Psoas muscle (tissue), 8 donors: ENCODE results near the gene NMT1. TPM values are rescaled to one million over a fixed set of nuclear protein-coding genes. Genes with fewer than 3 reads are reported as not detected.

ENCODE experiments used
- ATAC-seq, 4 donors: fragments of 200-7000 bp; cut with Tn5 transposase; one replicate each; pipeline ENCODE4 v1.9.1; 2020; ENCODE audit warnings: moderate library complexity in 3 of 4, mild to moderate bottlenecking in 2 of 4
- DNase-seq, 2 donors: peaks; one replicate each; pipeline ENCODE4 v3.0.0-alpha.2; 2020
- H3K27ac ChIP-seq: fragments of 200-600 bp; one replicate; pipeline ENCODE4 v1.8.0; 2022
- H3K27me3 ChIP-seq, 3 donors: fragments of 200-600 bp in 1 of 3; one replicate each; pipeline versions ENCODE4 v1.6.1 to v1.8.0; 2013 to 2022; ENCODE audit warnings: low read length in 2 of 3, mild to moderate bottlenecking in 2 of 3, moderate library complexity in 1 of 3; ENCODE audit not compliant: insufficient read depth in 3 of 3
- H3K36me3 ChIP-seq, 2 donors: fragments of 200-600 bp in 1 of 2; one replicate each; pipeline versions ENCODE4 v1.6.1 to v1.8.0; 2013 to 2022; ENCODE audit warnings: low read depth in 1 of 2, mild to moderate bottlenecking in 1 of 2, moderate library complexity in 1 of 2; ENCODE audit not compliant: insufficient read depth in 1 of 2
- H3K4me1 ChIP-seq: fragments of 200-600 bp; one replicate; pipeline ENCODE4 v1.8.0; 2022
- H3K4me3 ChIP-seq: fragments of 200-600 bp; one replicate; pipeline ENCODE4 v1.8.0; 2022; ENCODE audit warnings: mild to moderate bottlenecking
- H3K9me3 ChIP-seq: fragments of 200-600 bp; one replicate; pipeline ENCODE4 v1.8.0; 2022
- WGBS, 3 donors: extraction: QIAGEN DNeasy Blood & Tissue Kit; methylation state at CpG; one replicate each; pipeline versions ENCODE4 v1.1.6 to v1.1.7; 2013; 5-methylcytosine and 5-hydroxymethylcytosine counted together
- intact Hi-C, 2 donors: fragments of 100-400 bp; cut with DNase I; formaldehyde crosslinking; loops; one replicate each; pipeline versions ENCODE4 v1.11.0 to v1.14.2; 2022
- polyA plus RNA-seq, 3 donors: library from polyadenylated mRNA; stranded (reverse); fragments of 200-250 nt; gene quantifications; one replicate each; pipeline ENCODE4 v1.2.3, GENCODE V29; 2013
- total RNA-seq, 4 donors: library from RNA; stranded (reverse); fragmentation: NEBNext Ultra II Directional in 2 of 4; extraction: Animal tissue kit (Norgen Biotek cat#: 25700) in 2 of 4; gene quantifications; one replicate each; pipeline versions ENCODE4 v1.2.1 to v1.2.4, GENCODE V29; 2021 to 2023
- TF ChIP-seq, protein P1 (sequence below): fragments of 200-600 bp; IDR thresholded peaks from one replicate; pipeline ENCODE4 v1.8.0; 2022; ENCODE audit warnings: antibody characterized with exemption
- donor health status: healthy with polysubstance abuse.
- donor health status: DM: no; HTN: no; CAD: no; lungs with moderate emphysema.
- donor health status: Bipolar disorder and iron deficiency.
- donor health status: healthy.
- donor health status: DM: yes; HTN: yes; CAD: no.
- donor health status: DM: no; HTN: no; CAD: no.
- donor health status: DM: no; HTN: no; CAD: no.
- donor health status: DM: yes; HTN: yes; CAD: no.

NMT1 gene
- total and polyA plus RNA-seq, 7 donors = 58.0 to 164 (median 79.7) TPM

DNA sequence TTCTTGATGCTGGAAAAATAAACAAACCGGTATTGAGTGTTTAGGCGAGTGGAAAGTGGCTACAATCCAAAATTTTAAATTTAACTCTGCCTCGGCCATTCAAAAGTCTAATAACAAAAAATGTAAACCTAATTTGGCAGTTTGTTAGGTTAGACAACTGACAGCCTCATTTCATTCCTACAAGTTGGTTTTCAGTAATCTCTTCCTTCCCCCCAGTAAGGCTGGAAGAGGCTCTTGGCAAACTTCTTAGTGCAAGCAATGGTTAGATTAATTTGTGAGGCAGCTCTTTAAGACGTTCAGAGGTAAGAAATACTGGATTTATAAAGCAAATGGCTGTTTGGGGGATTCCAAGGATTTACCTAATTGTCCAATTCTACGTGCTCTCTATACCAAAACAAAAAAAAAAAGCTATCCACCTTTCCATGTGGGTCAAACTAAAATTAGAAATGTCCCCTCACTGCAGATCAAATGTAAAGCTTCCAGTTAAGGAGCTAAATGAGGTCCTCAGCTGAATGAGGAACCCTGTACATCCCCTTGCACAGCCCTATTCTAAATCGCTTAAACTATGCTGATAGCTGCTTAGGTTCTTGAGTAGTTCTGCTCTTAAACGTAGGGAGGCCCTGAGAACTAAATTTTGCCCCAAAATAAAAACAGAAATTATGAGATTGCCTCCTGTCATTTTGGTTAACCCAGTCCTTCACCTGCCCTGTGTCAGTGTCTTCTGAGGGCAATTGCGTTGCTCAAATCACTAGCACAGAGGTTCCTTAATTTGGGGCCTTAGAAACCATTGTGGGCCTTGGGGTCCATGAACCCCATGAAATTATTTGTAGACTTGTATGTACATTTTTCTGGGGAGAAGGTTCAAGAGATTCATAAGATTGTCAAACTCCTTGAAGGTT lies 90.0 kb downstream of the NMT1 start:
- 14 to 17% (median 16%) methylated on average over 8 of the region's 8 CpGs for WGBS, 3 donors
- H3K4me1 ChIP-seq = peaks cover 30% of the 10 kb centered on the region

DNA sequence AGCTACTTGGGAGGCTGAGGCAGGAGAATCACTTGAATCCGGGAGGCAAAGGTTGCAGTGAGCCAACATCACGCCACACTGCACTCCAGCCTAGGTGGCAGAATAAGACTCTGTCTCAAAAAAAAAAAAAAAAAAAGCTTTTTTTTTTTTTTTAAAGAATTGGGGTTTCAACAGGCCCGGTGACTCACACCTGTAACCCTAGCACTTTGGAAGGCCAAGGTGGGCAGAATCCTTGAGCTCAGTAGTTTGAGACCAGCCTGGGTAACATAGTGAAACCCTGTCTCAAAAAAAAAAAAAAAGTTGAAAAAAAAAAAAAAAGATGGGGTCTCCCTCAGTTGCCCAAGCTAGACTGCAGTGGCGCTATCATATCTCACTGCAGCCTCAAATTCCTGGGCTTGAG lies 93.9 kb downstream of the NMT1 start:
- no peak for ATAC-seq
- no peaks in the 10 kb centered on the region for H3K27me3 ChIP-seq
- no peaks in the 10 kb centered on the region for H3K36me3 ChIP-seq
- H3K27ac ChIP-seq = peak overlapping the region; percentile 65
- 95 to 98% (median 95%) methylated on average over 4 of the region's 4 CpGs for WGBS, 3 donors
- intact Hi-C loops = no loop called here
- TF ChIP-seq, protein P1, sequence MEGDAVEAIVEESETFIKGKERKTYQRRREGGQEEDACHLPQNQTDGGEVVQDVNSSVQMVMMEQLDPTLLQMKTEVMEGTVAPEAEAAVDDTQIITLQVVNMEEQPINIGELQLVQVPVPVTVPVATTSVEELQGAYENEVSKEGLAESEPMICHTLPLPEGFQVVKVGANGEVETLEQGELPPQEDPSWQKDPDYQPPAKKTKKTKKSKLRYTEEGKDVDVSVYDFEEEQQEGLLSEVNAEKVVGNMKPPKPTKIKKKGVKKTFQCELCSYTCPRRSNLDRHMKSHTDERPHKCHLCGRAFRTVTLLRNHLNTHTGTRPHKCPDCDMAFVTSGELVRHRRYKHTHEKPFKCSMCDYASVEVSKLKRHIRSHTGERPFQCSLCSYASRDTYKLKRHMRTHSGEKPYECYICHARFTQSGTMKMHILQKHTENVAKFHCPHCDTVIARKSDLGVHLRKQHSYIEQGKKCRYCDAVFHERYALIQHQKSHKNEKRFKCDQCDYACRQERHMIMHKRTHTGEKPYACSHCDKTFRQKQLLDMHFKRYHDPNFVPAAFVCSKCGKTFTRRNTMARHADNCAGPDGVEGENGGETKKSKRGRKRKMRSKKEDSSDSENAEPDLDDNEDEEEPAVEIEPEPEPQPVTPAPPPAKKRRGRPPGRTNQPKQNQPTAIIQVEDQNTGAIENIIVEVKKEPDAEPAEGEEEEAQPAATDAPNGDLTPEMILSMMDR = no peak
- H3K9me3 ChIP-seq = no peaks in the 10 kb centered on the region
- H3K4me1 ChIP-seq = peaks cover 59% of the 10 kb centered on the region
- DNase-seq = no peak
- H3K4me3 ChIP-seq = no peak overlapping the region

More for the DNA sequence above, 90.0 kb downstream of the NMT1 start:
- peak overlapping the region; percentile 76 for H3K4me3 ChIP-seq
- H3K27me3 ChIP-seq = no peaks in the 10 kb centered on the region
- H3K36me3 ChIP-seq = no peaks in the 10 kb centered on the region
- DNase-seq = no peak
- intact Hi-C loops = loop anchor here (5.0 kb wide), 1 partner anchor 46 kb away; no protein-coding TSS in a partner anchor
- peak overlapping the region; percentile 88 for H3K27ac ChIP-seq
- no peaks in the 10 kb centered on the region for H3K9me3 ChIP-seq
- ATAC-seq = no peak
- TF ChIP-seq, protein P1 = no peak

DNA sequence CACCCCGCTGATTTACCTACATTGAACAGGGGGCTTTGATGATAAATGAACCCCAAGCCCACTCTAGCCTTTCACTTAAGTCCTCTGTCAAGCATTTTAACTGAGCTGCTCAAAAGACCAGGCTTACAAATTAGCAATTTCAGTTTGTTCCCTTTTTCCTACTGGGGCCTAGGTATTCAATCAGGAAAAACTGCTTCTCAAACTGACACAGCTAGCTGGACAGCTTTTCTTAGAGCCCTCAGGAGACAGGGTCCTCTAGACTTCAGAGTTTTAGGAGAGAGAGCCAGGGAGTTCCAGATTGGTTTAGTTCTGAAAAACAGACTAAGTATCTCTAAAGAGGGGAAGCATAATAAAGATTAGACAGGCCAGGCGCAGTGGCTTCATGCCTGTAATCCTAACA lies 94.4 kb downstream of the NMT1 start:
- 92 to 98% (median 98%) methylated on average over 2 of the region's 2 CpGs for WGBS, 3 donors
- H3K4me1 ChIP-seq = peaks cover 61% of the 10 kb centered on the region
- intact Hi-C loops = no loop called here
- H3K36me3 ChIP-seq = no peaks in the 10 kb centered on the region
- TF ChIP-seq, protein P1 = no peak
- no peaks in the 10 kb centered on the region for H3K9me3 ChIP-seq
- DNase-seq (no peak), ATAC-seq (no peak)
- H3K4me3 ChIP-seq = no peak overlapping the region
- H3K27ac ChIP-seq = peak overlapping the region; percentile 65
- no peaks in the 10 kb centered on the region for H3K27me3 ChIP-seq

DNA sequence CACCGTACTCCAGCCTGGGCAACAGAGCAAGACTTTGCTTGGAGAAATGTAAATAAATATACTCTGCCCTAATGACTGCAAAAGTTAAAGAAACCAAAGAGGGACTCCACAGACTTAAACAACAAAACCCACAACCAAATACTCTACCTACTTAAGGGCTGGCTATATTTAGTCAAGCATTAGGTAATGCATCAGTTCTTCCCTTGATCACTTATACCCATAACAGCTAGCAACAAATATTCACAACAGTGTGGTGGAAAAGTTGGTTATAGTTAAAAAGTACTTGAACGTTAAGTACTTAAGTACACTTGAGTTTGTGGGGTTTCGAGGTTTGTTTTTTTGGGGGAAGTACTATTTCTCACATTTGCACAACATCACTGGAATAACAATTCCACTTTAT lies 95.1 kb downstream of the NMT1 start:
- ATAC-seq = no peak
- Histone ChIP-seq H3K4me3 (no peak overlapping the region), H3K27me3 (no peaks in the 10 kb centered on the region), H3K4me1 (peaks cover 53% of the 10 kb centered on the region), H3K9me3 (no peaks in the 10 kb centered on the region), H3K36me3 (no peaks in the 10 kb centered on the region), H3K27ac (peak overlapping the region; percentile 65)
- DNase-seq = no peak
- whole genome bisulfite sequencing, 3 donors = 95% methylated on average over 3 of the region's 3 CpGs
- TF ChIP-seq, protein P1 = no peak
- intact Hi-C loops = no loop called here

Other genes with a start within 250 kb of the NMT1 start
- 1 to 10 TPM; 4.7 to 7.9 (median 5.7) TPM for gene GJC1, start 231.0 kb upstream of the NMT1 start, total RNA-seq
- gene GJC1, start 231.0 kb upstream of the NMT1 start, polyA plus RNA-seq = 1 to 10 TPM; 2.2 to 2.7 (median 2.5) TPM
- gene HIGD1B, start 213.4 kb upstream of the NMT1 start, total RNA-seq = 10 to 100 TPM in 1 of 4 donors, 1 to 10 TPM in 3; 4.6 to 17.9 (median 6.7) TPM
- gene HIGD1B, start 213.4 kb upstream of the NMT1 start, polyA plus RNA-seq = 10 to 100 TPM in 2 of 3 donors, 1 to 10 TPM in 1; 10.0 to 14.2 (median 13.1) TPM
- gene EFTUD2, start 161.9 kb upstream of the NMT1 start, total RNA-seq = 100 to 1,000 TPM in 3 of 4 donors, 10 to 100 TPM in 1; 73.7 to 114 (median 103) TPM
- gene EFTUD2, start 161.9 kb upstream of the NMT1 start, polyA plus RNA-seq = 100 to 1,000 TPM in 1 of 3 donors, 10 to 100 TPM in 2; 46.0 to 102 (median 78.7) TPM
- gene GFAP, start 145.8 kb upstream of the NMT1 start, total RNA-seq = under 1 TPM in 1 of 4 donors, not detected in 3; 0.54 TPM
- under 1 TPM; 0.11 to 0.52 (median 0.34) TPM for gene GFAP, start 145.8 kb upstream of the NMT1 start, polyA plus RNA-seq
- gene KIF18B, start 113.5 kb upstream of the NMT1 start, total RNA-seq = under 1 TPM in 3 of 4 donors, not detected in 1; 0.07 to 0.17 (median 0.11) TPM
- under 1 TPM in 2 of 3 donors, not detected in 1; 0.01 to 0.03 TPM for gene KIF18B, start 113.5 kb upstream of the NMT1 start, polyA plus RNA-seq
- gene C1QL1, start 93.0 kb upstream of the NMT1 start, total RNA-seq = not detected
- under 1 TPM in 1 of 3 donors, not detected in 2; 0.05 TPM for gene C1QL1, start 93.0 kb upstream of the NMT1 start, polyA plus RNA-seq
- 10 to 100 TPM in 3 of 4 donors, 1 to 10 TPM in 1; 6.9 to 13.5 (median 11.0) TPM for gene DCAKD, start 9.7 kb upstream of the NMT1 start, total RNA-seq
- 10 to 100 TPM in 1 of 3 donors, 1 to 10 TPM in 2; 6.4 to 14.2 (median 8.4) TPM for gene DCAKD, start 9.7 kb upstream of the NMT1 start, polyA plus RNA-seq
- 100 to 1,000 TPM in 2 of 4 donors, 10 to 100 TPM in 2; 69.8 to 217 (median 122) TPM for gene PLCD3, start 71.2 kb downstream of the NMT1 start, total RNA-seq
- gene PLCD3, start 71.2 kb downstream of the NMT1 start, polyA plus RNA-seq = 100 to 1,000 TPM in 2 of 3 donors, 10 to 100 TPM in 1; 57.0 to 171 (median 170) TPM
- 1 to 10 TPM; 3.9 to 8.2 (median 5.1) TPM for gene ACBD4, start 74.4 kb downstream of the NMT1 start, total RNA-seq
- 1 to 10 TPM; 2.7 to 5.2 (median 4.4) TPM for gene ACBD4, start 74.4 kb downstream of the NMT1 start, polyA plus RNA-seq
- gene HEXIM1, start 87.2 kb downstream of the NMT1 start, total RNA-seq = 10 to 100 TPM; 21.3 to 52.2 (median 31.5) TPM
- gene HEXIM1, start 87.2 kb downstream of the NMT1 start, polyA plus RNA-seq = 100 to 1,000 TPM in 1 of 3 donors, 10 to 100 TPM in 1, 1 to 10 TPM in 1; 9.5 to 127 (median 22.0) TPM
- gene HEXIM2, start 100.6 kb downstream of the NMT1 start, total RNA-seq = 10 to 100 TPM; 13.7 to 47.1 (median 33.4) TPM
- 10 to 100 TPM in 2 of 3 donors, 1 to 10 TPM in 1; 8.2 to 69.5 (median 62.7) TPM for gene HEXIM2, start 100.6 kb downstream of the NMT1 start, polyA plus RNA-seq
- gene FMNL1, start 160.6 kb downstream of the NMT1 start, total RNA-seq = 1 to 10 TPM; 5.4 to 6.5 (median 6.0) TPM
- 1 to 10 TPM; 1.8 to 2.4 (median 2.3) TPM for gene FMNL1, start 160.6 kb downstream of the NMT1 start, polyA plus RNA-seq
- gene SPATA32, start 200.8 kb downstream of the NMT1 start, total RNA-seq = under 1 TPM in 1 of 4 donors, not detected in 3; 0.11 TPM
- not detected for gene SPATA32, start 200.8 kb downstream of the NMT1 start, polyA plus RNA-seq